GM23248 (cell line): ENCODE measurements around the gene PPFIA1.

Experiments used
- EZH2 ChIP-seq: fragments of 200-600 bp; sonication (generic); IDR thresholded peaks from 2 replicates; pipeline ENCODE4 v1.6.1; 2018; ENCODE audit warnings: antibody characterized with exemption, mild to moderate bottlenecking; ENCODE audit not compliant: insufficient read depth, poor library complexity, severe bottlenecking
- EZH2phosphoT487 ChIP-seq: fragments of 200-600 bp; sonication (generic); IDR thresholded peaks from 2 replicates; pipeline ENCODE4 v1.6.1; 2018; ENCODE audit warnings: antibody characterized with exemption, moderate library complexity, mild to moderate bottlenecking, low read depth; ENCODE audit not compliant: insufficient read depth

- TF ChIP-seq EZH2phosphoT487 (no peak), EZH2 (no peak)
Measured at GRCh38 chr11:70376621-70377020, 106.1 kb downstream of the PPFIA1 start.
